Gastrocnemius medialis (tissue), 4 donors: ENCODE measurements around the gene PGGHG.
"Not testable (repeated sequence)": the region's sequence is repeated elsewhere in the genome, so short reads cannot be mapped to it uniquely, and the experiment has no call there.

ENCODE experiments used
- POLR2A ChIP-seq, 2 donors: fragments of 450-650 bp; IDR thresholded peaks; one replicate each; pipeline ENCODE4 v1.6.1; 2017; ENCODE audit warnings: antibody characterized with exemption in 2 of 2, mild to moderate bottlenecking in 2 of 2, moderate library complexity in 2 of 2
- TF ChIP-seq, protein P1 (sequence below), 5 experiments: fragments of 450-650 bp in 3 of 5; fragments of 200-600 bp in 2 of 5; sonication (generic) in 2 of 5; IDR thresholded peaks in 4 of 5; conservative IDR thresholded peaks in 1 of 5; 1 replicate in 4 of 5; 2 replicates in 1 of 5; pipeline ENCODE4 v1.5.1; 2016 to 2019; ENCODE audit warnings: antibody characterized with exemption in 5 of 5, mild to moderate bottlenecking in 3 of 5, moderate library complexity in 3 of 5

DNA sequence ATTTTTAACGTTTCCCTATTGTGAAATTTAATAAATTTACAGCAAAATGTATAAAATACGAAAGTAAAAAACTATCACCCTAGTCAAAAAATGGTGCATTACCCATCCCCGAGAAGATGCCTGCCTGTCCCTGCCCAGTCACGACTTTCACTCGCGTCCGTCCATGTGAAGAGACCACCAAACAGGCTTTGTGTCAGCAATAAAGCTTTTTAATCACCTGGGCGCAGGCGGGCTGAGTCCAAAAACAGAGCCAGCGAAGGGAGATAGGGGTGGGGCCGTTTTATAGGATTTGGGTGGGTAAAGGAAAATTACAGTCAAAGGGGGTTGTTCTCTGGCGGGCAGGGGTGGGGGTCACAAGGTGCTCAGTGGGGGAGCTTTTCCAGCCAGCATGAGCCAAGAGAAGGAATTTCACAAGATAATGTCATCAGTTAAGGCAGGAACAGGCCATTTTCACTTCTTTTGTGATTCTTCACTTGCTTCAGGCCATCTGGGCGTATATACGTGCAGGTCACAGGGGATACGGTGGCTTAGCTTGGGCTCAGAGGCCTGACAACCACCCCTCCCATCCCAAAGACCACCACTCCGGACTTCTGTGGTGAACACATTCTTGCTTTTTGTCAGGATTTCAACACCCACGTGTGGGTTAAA is 44.8 kb downstream of the PGGHG start:
- TF ChIP-seq, protein P1, sequence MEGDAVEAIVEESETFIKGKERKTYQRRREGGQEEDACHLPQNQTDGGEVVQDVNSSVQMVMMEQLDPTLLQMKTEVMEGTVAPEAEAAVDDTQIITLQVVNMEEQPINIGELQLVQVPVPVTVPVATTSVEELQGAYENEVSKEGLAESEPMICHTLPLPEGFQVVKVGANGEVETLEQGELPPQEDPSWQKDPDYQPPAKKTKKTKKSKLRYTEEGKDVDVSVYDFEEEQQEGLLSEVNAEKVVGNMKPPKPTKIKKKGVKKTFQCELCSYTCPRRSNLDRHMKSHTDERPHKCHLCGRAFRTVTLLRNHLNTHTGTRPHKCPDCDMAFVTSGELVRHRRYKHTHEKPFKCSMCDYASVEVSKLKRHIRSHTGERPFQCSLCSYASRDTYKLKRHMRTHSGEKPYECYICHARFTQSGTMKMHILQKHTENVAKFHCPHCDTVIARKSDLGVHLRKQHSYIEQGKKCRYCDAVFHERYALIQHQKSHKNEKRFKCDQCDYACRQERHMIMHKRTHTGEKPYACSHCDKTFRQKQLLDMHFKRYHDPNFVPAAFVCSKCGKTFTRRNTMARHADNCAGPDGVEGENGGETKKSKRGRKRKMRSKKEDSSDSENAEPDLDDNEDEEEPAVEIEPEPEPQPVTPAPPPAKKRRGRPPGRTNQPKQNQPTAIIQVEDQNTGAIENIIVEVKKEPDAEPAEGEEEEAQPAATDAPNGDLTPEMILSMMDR (IDR thresholded peaks at IDR 0.05 in 4 of 5, conservative IDR thresholded peaks at IDR 0.05 in 1 of 5): not testable (repeated sequence)
- not testable (repeated sequence) for TF ChIP-seq POLR2A (IDR thresholded peaks at IDR 0.05)
